Renal cortical epithelial cell (primary cell): ENCODE data around the gene SMURF2. TPM values are rescaled to one million over a fixed set of nuclear protein-coding genes. Genes with fewer than 3 reads are reported as not detected.
"Not testable (repeated sequence)": the region's sequence is repeated elsewhere in the genome, so short reads cannot be mapped to it uniquely, and the experiment has no call there.

Experiments used
- DNase-seq: peaks from one replicate; pipeline ENCODE4 v3.0.0-alpha.2; 2011; ENCODE audit warnings: low read depth
- total RNA-seq: library from RNA; depleted of rRNA; stranded (reverse); fragments of >200 nt; gene quantifications from 2 replicates; pipeline ENCODE4 v1.2.3, GENCODE V29; 2014

The SMURF2 gene
- total RNA-seq, 1 donor from 2014 or later, result 77.1 TPM

GRCh38 chr17:64596439-64596838 lies 65.7 kb downstream of the SMURF2 start:
- no peak for DNase-seq

GRCh38 chr17:64591944-64592343 lies 70.2 kb downstream of the SMURF2 start:
- DNase-seq, result no peak

- DNase-seq, result peak; percentile 79
These were observed 77.0 kb downstream of the SMURF2 start for GRCh38 chr17:64585146-64585545.

- no peak for DNase-seq
These were observed 79.1 kb downstream of the SMURF2 start for GRCh38 chr17:64583038-64583437.

- DNase-seq, result peak; percentile 32
These were observed 81.5 kb downstream of the SMURF2 start for GRCh38 chr17:64580384-64581315.

- no peak for DNase-seq
These were observed 82.2 kb downstream of the SMURF2 start for GRCh38 chr17:64579917-64580316.

GRCh38 chr17:64577025-64577424 lies 85.1 kb downstream of the SMURF2 start:
- DNase-seq, result not testable (repeated sequence)

GRCh38 chr17:64575431-64575830 lies 86.7 kb downstream of the SMURF2 start:
- no peak for DNase-seq

- no peak for DNase-seq
These were observed 87.5 kb downstream of the SMURF2 start for GRCh38 chr17:64574646-64575045.

- DNase-seq, result no peak
These were observed 88.9 kb downstream of the SMURF2 start for GRCh38 chr17:64573214-64573613.

- peak; percentile 13 for DNase-seq
These were observed 89.4 kb downstream of the SMURF2 start for GRCh38 chr17:64572682-64573154.

- DNase-seq, result no peak
These were observed 90.4 kb downstream of the SMURF2 start for GRCh38 chr17:64571746-64572145.

GRCh38 chr17:64565563-64565962 lies 96.5 kb downstream of the SMURF2 start:
- peak; percentile 83 for DNase-seq

GRCh38 chr17:64564098-64564497 lies 98.0 kb downstream of the SMURF2 start:
- DNase-seq, result no peak

- DNase-seq, result no peak
These were observed 106.8 kb downstream of the SMURF2 start for GRCh38 chr17:64555281-64555680.

GRCh38 chr17:64554028-64554637 lies 108.0 kb downstream of the SMURF2 start:
- no peak for DNase-seq

GRCh38 chr17:64551461-64551860 lies 110.6 kb downstream of the SMURF2 start:
- no peak for DNase-seq

GRCh38 chr17:64547319-64547718 lies 114.8 kb downstream of the SMURF2 start:
- no peak for DNase-seq

- DNase-seq, result no peak
These were observed 115.4 kb downstream of the SMURF2 start for GRCh38 chr17:64546716-64547115.

- no peak for DNase-seq
These were observed 117.4 kb downstream of the SMURF2 start for GRCh38 chr17:64544742-64545141.

GRCh38 chr17:64540118-64540776 lies 121.9 kb downstream of the SMURF2 start:
- no peak for DNase-seq

GRCh38 chr17:64538508-64539130 lies 123.5 kb downstream of the SMURF2 start:
- DNase-seq, result no peak
